Measurements from ENCODE around the gene POLR2J. TPM values are rescaled to one million over a fixed set of nuclear protein-coding genes. Genes with fewer than 3 reads are reported as not detected.
A peak's percentile ranks its signal among the peaks of the same experiment; 100 is the strongest.
"Not testable (repeated sequence)": the region's sequence is repeated elsewhere in the genome, so short reads cannot be mapped to it uniquely, and the experiment has no call there.

POLR2J gene
- total RNA-seq (2014; rRNA removed; shearing (Covaris generic)): 41.0 and 60.1 TPM in 2 replicates

DNA sequence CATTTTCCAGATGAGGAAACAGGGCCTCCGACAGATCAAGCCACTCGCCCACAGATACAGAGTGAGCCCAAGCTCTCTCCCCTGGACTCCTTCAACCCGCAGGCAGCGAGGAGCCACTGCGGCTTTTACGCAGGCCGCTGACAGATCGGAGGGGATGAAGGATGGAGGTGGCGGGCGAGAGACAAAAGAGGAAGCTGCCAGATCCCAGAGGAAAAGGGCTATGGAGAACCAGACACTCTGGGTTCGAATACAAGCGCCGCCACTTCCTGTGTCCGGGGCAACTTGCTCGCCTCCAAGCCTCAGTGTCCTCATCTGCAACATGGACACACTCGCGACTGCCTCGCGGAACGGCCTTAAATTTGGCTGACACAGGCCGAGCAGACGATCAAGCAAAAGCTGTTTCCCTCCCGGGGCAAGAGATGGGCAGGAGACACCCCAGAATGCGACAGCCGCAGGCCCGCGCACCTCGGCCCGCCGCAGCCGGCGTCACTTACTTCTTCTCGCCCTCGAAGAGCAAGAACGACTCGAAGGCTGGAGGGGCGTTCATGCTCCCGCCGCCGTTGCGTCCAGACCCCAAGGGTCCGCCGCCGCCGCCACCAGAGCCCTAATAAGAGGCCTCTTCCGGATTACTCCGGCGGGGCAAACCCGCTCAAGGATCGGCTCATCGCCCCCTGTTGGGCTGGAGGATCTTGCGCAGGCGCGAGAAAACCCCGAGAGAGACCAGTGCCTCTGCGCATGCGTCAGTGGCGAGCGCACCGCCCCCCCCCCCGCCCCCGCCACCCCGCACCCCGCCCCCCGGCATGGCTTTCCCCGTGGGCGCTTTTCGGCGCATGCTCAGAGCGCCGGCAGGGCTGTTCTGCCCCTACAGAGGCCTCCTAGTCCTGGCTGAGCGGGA is at the start of gene POLR2J:
Gene POLR2J, minus strand, starts transcription at position 609 of the 895 bp plus-strand sequence. Its CDS starts 62 bp downstream, at position 547.
- peak; percentile 61 for DNase-seq (ENCODE audit: low read depth)

DNA sequence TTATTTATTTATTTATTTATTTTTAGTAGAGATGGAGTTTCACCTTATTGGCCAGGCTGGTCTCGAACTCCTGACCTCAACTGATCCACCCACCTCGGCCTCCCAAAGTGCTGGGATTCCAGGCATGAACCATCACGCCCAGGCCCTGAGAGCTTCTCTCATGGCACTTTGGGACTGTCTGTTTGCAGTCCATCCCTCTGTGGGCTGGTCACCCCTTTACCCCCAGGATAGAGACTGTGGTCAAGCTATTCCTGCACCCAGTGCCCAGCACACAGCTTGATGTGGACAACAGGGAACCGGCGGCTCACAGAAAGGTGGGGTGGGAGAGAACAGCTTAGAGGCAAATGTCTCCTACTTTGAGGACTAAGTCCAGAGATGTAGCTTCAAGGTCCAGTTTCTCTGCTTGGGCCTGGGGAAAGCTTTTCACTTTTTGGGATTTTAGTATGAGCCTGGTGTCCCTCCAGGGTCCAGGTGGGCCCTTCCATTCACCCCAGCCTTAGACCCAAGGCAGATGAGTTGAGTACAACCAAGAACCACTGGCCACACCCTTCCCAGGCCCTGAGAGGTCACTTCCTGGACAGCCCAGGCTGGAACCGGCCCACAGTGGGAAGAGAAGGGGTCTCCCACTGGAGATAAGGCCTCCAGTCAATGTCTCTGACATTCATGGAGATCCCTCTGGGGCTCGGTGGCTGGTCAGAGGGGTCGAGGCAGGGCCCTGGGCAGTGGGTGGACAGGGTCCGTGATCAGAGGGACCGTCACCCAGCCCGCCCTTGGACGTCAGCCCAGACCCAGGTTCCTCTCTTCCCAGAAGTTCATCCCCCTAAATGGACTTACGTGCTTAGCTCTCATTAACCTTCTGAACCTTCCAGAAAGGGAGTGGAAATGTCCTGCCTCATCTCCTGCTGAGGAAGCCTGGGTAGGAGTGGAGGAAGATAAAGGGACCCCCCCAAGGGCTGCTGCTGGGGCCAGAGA is 49.4 kb upstream of the POLR2J start:
- not testable (repeated sequence) for DNase-seq (ENCODE audit: low read depth)

DNA sequence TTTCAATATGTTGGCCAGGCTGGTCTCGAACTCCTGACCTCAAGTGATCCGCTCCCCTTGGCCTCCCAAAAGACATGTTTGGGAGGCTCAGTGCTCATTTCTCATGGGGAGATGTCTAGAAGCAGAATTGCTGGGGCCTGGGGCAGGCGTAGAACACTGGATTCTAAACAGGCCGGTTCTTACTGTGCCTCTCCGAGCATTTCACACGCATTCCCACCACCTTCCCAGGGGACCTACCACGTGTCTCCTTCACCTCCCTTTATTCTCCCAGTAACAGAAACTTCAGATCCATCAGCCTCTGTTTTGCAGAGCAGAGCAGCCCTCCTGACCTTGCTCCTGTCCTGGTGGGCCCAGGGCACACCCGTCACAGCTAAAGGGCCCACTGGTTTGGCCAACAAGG is 48.5 kb upstream of the POLR2J start:
- DNase-seq (ENCODE audit: low read depth): not testable (repeated sequence)

DNA sequence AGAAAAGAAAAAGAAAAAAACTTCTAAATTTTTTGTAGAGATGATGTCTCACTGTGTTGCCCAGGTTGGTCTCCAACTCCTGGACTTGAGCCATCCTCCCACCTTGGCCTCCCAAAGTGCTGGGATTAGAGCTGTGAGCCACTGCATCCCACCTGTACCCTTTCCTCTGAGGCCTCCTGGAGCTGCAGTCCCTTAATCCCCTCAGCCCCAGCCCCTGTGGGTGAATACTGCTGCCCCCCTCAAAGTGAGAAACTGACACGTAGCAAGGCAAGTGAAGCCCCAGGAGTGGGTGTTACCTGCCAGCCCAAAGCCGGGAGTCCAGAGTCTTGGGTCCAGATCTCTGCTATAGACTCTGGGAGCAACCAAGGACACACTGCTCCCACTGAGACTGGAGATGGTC is 46.1 kb upstream of the POLR2J start:
- DNase-seq (ENCODE audit: low read depth): not testable (repeated sequence)

DNA sequence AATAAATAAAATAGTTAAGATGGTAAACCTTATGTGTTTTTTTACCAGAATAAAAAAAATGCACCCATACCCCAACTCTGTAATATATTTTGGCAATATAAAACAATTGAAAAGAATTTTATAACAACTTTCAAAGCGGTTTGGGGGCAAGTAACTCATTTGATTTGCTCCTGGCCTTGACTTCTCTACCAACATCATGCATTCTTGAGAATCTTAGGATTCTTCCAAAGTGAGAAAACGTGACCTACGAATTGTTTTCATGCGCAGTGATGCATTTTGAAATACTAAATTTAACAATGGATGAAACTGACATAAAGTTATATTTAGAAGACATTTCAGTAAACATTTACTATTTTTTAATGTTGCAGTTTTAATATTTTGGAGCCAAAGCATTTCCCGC is 42.1 kb upstream of the POLR2J start:
- not testable (repeated sequence) for DNase-seq (ENCODE audit: low read depth)

DNA sequence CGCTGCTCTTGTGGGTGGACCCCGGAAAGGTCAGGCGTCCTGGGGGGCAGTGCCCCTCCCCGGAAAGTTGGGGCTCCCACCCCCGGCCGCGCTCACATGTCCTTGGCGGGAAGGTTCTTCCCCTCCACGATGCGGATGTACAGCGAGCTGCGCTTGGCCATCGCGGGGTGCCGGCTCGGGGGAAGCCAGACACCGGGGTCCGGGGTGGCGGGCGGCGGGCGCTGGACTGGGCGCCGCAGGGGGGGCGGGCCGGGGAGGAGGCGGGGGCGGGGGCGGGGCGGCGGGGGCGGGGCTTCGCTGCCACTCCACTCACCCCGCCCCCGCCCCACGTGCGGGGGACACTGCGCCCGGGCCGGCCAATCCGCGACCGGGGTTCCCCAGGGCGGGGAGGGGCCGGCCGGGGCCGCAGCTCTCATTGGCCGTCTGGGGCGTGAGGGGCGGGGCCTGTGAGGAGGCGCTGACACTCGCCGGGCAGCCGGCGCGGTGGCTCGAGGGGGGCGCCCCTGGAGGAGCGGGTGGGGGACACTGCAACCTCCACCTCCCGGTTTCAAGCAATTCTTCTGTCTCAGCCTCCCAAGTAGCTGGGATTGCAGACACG is 38.9 kb upstream of the POLR2J start, which contains the start of gene RASA4B:
Gene RASA4B, minus strand, starts transcription at position 228 of the 598 bp plus-strand sequence. Its CDS starts 67 bp downstream, at position 161.
- peak; percentile 16 for DNase-seq (ENCODE audit: low read depth)

DNA sequence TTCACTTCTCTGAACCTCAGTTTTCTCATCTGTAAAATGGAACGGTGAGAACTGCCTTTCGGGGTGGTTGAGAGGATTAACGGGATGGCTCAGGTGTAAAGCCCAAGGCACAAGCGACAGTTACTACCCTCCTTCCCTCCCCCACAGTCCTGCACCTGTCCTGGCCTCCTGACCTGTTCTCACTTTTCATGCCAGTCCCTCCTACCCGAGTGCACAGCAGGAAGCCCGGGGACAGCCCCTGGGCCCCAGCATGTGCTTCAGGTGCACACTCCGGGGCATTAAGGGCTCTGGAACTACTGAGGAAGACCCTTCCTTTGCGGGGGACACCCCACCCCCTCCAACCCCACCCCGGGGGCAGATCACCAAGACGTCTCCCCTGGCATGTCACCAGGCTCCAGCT is 38.2 kb upstream of the POLR2J start:
- DNase-seq (ENCODE audit: low read depth): not testable (repeated sequence)

DNA sequence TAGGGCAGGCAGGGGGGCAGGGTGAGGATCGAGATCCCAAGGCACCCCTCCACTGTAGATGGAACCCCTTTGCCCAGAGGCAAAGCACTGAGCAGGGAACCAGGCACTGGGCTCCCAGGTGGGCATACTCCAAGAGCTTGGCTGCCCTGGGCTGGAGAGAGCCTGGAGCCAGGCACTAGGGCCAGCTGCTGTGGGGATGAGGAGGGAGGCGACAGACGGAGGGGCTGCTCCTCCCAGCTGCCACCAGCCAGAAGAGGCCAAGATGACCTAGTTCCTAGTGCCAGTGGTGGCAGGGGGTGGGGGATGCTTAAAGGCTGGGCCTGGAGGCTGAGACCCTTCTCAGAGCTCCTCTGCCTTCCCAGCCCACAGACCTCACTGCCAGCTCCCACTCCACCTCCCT is 37.2 kb upstream of the POLR2J start:
- not testable (repeated sequence) for DNase-seq (ENCODE audit: low read depth)

DNA sequence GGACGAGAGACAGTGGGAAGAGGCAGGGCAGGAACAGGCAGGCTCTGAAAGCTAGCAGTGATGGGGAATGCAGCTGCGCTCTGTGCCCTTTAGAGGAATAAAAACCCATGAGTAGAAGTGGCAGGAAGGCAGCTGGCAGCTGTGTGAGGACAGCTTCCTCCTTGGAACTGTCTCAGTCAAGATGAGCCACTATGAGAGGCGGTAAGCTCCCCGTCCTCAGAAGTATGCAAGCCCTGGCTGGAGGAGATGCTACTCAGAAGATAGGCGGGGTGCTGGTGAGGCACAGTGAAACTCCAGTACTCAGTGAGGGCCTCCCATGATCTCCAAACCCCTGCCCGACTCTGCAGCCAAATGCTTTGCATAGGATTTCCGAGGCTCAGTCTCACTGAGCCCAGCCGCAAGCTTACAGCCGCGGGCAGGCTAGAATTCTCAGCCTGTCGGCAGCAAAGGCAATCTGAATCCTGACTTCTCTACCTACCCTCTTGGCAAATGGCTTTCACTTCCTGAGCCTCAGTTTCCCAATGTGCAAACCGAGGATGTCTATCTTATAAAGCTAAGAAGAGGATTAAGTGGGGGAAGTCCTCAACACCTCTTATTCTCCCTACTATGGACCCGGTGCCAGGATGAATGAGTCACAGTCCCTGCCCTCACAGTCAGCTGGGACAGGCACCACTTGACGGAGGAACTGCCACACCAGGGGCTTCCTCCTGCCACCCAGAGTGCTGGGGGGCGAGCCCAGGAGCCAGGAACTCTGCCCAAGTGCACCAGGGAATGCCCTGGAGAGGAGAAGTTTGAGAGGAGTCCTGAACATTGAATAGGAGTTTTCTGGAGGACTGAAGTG is 36.4 kb upstream of the POLR2J start:
- DNase-seq (ENCODE audit: low read depth): not testable (repeated sequence)

DNA sequence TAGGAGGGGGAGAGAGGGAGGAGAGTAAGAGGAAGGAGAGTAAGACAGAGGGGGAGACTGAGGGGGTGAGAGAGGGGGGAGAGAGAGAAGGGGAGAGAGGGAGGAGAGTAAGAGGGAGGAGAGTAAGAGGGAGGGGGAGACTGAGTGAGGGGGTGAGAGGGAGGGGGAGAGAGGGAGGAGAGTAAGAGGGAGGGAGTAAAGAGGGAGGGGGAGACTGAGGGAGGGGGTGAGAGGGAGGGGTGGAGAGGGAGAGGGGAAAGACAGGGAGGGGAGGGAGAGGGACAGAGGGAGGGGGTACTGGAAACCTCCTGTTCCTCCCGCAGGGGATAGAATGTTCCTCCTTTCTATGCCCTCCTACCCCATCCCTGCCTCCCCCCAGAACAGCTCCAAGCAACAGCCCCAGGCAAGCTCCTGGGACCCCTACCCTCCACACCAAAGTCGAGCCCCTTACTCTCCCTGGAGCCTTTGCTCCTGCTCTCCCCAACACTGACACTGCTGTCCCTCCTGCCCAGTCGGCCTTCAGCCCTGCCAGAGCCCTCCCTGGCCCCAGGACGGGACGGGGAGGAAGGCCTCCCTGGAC is 34.0 kb upstream of the POLR2J start:
- peak; percentile 67 for DNase-seq (ENCODE audit: low read depth)

DNA sequence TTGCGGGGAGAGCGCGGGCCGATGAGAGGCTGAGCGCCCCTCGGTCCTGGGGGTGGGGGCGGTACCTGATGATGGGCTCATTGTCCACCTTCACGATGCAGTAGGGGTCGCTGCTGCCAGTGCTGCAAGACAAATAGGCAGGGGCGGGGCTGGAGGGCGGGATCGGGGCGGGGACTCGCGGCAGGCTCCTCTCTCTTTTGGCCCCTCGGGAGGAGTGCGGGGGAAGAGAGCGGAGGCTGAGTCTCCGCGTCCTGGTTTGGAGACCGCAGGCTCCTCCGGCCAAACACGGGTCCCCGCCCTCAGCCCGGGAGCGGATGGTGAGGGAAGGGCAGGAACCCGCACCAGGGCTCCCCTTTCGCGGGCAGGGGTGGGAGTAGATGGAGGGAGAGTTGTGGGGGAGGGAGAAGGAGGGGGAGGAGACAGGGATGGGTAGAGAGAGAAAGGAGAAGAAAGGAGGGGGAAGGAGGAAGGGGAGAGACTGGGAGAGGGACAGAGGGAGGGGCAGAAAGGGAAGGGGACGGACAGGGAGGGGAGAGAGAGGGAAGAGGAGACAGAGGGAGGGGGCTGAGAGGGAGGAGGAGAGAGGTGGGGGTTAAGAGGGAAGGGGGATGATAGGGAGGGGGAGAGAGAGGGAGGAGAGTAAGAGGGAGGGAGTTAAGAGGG is 33.3 kb upstream of the POLR2J start:
- DNase-seq (ENCODE audit: low read depth): not testable (repeated sequence)

DNA sequence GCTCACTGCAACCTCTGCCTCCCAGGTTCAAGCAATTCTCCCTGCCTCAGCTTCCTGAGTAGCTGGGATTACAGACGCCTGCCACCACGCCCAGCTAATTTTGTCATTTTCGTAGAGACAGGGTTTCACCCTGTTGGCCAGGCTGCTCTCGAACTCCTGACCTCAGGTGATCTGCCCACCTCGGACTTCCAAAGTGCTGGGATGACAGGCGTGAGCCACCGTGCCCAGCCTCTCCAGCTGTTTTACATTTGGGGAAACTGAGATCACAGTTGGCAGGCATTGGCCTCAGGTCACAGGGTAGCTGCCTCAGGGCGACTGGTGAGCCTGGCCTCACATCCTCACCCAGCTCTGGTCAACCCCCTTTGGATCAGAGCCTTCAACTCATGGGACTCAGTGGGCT is 31.9 kb upstream of the POLR2J start:
- not testable (repeated sequence) for DNase-seq (ENCODE audit: low read depth)

DNA sequence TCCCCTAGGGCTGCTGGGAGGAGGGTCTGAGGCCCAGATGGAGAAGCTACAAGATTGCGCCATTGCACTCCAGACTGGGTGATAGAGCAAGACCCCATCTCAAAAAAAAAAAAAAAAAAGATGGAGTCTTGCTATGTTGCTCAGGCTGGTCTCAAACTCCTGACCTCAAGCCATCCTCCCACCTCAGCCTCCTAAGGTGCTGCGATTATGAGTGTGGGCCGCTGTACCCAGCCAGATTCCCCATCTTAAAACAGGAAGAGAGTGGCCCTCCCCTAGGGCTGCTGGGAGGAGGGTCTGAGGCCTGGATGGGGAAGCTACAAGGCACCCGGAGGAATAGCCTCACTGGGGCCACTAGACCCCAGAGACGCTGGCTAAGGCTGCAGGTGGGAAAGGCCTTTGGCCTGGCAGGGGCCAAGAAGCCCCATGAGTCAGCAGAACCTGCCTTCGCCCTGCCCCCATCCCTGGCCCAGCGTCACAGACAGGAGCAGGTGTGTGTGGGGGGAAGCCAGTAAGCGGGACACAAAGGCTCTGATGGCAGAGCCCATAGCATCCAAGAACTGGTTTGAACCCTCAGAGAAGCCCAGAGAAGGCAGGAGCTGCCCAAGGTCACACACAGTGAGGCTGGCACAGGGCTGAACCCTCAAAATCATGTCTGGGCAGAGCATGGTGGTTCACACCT is 28.8 kb upstream of the POLR2J start:
- not testable (repeated sequence) for DNase-seq (ENCODE audit: low read depth)

DNA sequence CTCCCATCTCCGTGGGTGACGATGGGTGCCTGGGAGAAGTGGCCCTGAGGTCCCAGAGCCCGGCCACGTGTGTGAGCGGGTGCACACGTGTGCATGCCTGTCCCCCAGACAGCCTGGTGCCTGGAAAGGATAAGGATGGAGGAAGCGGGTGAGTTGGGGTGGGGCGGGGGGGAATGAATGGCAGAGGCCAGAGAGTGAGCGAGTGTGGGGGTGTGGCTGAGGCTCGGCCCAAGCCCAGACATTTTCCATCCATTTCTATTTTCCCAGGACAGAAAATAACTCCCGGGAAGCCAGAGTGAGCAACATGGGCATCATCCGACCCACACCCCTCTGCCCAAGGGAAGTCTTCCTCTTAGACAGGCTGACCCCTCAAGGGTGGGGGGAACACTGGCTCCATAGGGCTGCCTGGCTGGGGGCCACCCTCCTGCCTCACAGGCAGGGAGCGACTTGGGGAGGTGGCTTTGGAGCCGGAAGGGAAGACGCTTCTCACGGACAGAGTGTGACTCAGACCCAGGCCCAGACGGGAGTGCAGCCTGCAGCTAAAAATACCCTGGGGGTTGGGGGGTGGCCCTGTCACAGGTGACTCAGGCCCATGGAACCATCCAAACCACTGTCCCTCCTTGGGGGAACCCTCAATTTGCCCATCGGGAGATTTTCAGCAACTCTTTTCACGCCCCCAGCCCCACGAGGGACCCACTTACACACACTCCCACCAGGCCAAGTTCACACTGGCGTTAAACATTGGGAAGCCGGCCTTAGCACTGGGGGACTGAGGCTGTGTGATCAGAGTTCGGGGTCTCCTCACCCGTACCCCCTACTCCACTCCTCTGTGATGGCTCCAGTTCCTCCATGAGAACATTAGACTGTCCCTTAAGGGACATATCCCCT is 26.8 kb upstream of the POLR2J start:
- not testable (repeated sequence) for DNase-seq (ENCODE audit: low read depth)

DNA sequence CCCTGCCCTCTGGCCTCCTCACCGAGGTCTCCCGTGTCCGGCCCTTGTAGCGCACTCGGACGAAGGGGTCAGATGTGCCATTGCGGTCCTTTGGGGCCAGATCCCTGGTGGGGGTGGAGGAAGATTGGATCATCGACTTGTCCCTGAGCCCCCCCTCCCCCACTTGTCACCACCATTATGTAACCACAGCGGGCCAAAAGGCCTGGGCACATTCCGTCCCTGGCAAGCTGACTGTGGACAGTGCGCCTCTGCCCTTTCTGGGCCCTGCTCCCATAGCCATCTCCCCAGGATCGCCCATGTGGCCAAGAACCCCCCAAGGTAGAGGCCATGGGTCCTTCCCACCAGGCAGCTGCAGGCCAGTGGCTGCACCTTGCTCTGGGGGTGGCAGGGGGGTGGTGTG is 24.4 kb upstream of the POLR2J start:
- DNase-seq (ENCODE audit: low read depth): not testable (repeated sequence)

DNA sequence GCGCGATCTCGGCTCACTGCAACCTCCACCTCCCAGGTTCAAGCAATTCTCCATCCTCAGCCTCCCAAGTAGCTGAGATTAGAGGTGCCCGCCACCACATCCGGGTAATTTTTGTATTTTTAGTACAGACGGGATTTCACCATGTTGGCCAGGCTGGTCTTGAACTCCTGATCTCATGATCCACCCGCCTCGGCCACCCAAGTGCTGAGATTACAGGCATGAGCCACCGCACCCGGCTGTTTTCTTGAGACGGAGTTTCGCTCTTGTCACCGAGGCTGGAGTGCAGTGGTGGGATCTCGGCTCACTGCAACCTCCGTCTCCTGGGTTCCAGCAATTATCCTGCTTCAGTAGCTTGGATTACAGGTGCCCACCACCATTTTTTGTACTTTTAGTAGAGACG is 19.6 kb upstream of the POLR2J start:
- DNase-seq (ENCODE audit: low read depth): not testable (repeated sequence)

DNA sequence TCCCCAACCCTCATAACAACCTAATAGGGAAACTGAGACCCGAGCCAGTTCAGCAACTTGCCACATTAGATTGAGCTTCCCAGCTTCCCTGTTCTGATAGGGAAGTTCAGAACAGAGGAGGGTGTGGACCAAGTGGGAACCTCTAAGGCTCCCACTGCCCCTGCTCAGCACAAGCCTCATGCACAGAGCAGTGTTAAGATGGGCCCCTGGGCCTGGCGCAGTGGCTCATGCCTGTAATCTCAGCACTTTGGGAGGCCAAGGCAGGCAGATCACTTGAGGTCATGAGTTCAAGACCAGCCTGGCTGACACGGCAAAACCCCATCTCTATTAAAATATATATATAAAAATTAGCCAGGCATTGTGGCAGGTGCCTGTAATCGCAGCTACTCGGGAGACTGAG is 18.6 kb upstream of the POLR2J start:
- not testable (repeated sequence) for DNase-seq (ENCODE audit: low read depth)

DNA sequence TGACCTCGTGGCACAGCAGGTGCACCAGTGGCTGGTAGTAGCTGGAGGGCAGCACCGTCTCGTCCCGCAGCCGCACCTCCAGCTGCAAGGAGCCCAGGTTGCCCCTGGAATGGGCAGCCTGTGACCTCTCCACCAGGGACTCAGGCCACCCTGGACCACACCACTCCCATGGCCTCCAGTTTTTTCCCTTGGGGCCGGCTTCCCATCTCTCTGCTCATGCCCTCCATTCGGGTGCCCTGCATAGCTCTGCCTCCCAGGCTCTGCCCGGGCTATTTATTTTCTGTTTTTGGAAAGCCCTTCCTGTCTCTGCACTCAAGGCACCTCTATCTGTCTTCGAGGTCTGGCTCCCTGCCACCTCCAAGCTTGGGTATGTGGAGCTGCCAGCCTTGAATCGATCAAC is 18.1 kb upstream of the POLR2J start:
- not testable (repeated sequence) for DNase-seq (ENCODE audit: low read depth)

Measured in Daoy (cell line).